ENCODE measurements around the gene AMY2B.
A peak's percentile ranks its signal among the peaks of the same experiment; 100 is the strongest.
"Not testable (repeated sequence)": the region's sequence is repeated elsewhere in the genome, so short reads cannot be mapped to it uniquely, and the experiment has no call there.

AMY2B gene

DNA sequence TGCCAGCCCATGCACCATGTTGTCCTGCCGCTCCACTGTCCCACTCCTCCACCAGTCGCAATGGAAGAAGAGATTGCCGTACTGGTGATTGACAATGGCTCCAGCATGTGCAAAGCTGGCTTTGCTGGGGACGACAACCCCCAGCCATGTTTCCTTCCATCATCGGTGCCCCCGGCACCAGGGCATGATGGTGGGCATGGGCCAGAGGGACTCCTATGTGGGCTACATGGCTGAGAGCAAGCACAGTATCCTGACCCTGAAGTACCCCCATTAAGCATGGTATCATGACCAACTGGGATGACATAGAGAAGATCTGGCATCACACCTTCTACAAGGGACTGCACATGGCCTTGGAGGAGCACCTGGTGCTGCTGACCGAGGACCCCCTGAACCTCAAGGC lies 1.9 kb upstream of the AMY2B start:
- TF ChIP-seq, protein P1, sequence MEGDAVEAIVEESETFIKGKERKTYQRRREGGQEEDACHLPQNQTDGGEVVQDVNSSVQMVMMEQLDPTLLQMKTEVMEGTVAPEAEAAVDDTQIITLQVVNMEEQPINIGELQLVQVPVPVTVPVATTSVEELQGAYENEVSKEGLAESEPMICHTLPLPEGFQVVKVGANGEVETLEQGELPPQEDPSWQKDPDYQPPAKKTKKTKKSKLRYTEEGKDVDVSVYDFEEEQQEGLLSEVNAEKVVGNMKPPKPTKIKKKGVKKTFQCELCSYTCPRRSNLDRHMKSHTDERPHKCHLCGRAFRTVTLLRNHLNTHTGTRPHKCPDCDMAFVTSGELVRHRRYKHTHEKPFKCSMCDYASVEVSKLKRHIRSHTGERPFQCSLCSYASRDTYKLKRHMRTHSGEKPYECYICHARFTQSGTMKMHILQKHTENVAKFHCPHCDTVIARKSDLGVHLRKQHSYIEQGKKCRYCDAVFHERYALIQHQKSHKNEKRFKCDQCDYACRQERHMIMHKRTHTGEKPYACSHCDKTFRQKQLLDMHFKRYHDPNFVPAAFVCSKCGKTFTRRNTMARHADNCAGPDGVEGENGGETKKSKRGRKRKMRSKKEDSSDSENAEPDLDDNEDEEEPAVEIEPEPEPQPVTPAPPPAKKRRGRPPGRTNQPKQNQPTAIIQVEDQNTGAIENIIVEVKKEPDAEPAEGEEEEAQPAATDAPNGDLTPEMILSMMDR (IDR thresholded peaks at IDR 0.05; ENCODE audit: insufficient read depth, low read depth, low read length, missing control alignments), result no peak
- no peak overlapping the region for H3K4me3 ChIP-seq (ENCODE audit: low read depth, low read length)
- DNase-seq (ENCODE audit: low read depth), result no peak

DNA sequence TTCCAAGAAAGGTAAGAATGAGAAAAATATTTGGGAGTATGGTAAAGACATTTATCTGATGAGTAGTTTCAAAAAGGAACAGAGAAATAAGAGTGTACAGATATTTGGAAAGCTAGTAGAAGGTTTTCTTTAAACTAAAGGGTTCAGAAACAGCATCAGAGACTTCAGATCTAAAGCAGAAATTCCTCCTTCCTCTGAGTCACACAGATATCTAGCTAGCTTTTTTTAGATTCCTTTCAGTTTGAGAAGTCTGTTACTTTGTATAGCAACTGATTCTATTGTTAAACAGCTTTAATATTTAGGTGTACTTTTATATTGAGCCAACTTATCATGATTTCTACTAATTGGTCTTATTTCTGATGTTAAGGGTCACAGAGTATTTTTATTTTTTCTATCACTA lies 4.7 kb downstream of the AMY2B start:
- peak; percentile 3 for DNase-seq (ENCODE audit: low read depth)
- TF ChIP-seq, protein P1 (IDR thresholded peaks at IDR 0.05; ENCODE audit: insufficient read depth, low read depth, low read length, missing control alignments), result no peak
- H3K4me3 ChIP-seq (ENCODE audit: low read depth, low read length), result no peak overlapping the region

DNA sequence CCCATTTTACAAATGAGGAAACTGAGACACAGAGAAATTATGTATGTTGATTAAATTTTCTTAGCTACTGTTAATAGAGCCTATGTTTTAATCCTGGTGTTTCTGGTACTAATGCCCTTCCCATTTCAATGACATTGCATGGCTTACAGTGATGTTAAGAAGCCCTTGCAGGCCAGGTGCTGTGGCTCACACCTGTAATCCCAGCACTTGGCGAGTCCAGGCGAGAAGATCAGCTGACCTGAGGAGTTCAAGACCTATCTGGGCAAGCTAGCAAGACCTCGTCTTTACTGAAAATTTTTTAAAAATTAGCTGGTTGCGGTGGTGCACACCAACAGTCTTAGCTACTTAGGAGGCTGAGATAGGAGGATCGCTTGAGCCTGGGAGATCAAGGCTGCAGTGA lies 5.4 kb downstream of the AMY2B start:
- not testable (repeated sequence) for H3K4me3 ChIP-seq (ENCODE audit: low read depth, low read length); DNase-seq (ENCODE audit: low read depth)

DNA sequence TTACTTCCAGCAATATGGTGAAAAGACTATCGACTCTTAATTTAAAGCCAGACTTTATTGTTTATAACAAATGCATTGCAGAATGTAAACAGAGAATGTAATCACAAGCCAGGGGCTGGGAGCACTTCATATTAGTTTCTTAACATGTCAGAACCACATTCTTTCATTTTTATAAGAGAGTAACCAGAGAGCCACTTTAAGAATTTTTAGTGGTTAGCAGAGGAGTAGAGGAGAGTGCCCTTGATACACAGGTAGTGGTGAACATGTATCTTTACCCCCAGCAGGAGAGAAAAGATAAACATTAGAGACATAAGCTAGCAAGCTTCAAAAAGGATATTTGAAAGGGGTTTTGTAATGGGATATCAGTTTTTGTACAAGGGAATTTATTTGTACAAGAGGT lies 11.1 kb downstream of the AMY2B start:
- H3K4me3 ChIP-seq (ENCODE audit: low read depth, low read length), result no peak overlapping the region
- DNase-seq (ENCODE audit: low read depth), result no peak
- TF ChIP-seq, protein P1 (IDR thresholded peaks at IDR 0.05; ENCODE audit: insufficient read depth, low read depth, low read length, missing control alignments), result no peak

DNA sequence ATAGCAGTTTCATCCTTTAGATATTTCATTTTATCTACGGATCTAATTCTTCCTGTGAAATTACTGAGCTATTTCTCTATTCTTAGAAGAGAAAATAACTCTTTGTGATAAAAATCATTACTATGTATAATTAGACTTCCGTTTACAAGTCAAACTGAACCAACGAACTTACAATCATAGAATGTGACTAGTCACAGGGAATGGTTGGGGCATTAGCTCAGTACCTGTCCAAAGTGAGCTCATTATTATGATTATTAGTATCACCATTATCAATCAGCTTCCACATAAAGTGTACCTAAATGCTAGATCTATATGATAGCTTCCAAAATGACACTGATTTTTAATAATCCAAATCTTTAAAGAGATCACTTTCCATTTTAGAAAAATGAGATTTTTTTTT lies 12.5 kb downstream of the AMY2B start:
- DNase-seq (ENCODE audit: low read depth), result no peak
- no peak overlapping the region for H3K4me3 ChIP-seq (ENCODE audit: low read depth, low read length)
- TF ChIP-seq, protein P1 (IDR thresholded peaks at IDR 0.05; ENCODE audit: insufficient read depth, low read depth, low read length, missing control alignments), result no peak

DNA sequence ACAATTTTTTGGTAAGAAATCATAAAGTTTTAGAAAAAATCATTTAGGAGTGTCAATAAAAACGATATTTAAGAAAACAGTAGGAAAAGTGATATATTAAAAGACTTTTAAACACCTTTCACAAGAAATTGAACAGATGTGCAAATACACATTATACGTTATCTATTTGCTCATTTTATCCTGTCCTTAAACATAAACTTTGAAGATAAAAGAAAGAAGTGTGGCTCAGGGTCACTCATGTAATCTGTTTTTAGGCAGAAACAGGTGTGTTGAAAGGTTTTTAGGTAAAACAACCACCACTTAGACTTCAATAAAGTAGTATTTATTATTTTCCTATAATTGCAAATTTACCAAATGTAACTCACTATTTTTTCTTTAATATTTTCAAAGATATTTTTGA lies 13.1 kb downstream of the AMY2B start:
- no peak for DNase-seq (ENCODE audit: low read depth)
- TF ChIP-seq, protein P1 (IDR thresholded peaks at IDR 0.05; ENCODE audit: insufficient read depth, low read depth, low read length, missing control alignments), result no peak
- H3K4me3 ChIP-seq (ENCODE audit: low read depth, low read length), result no peak overlapping the region

DNA sequence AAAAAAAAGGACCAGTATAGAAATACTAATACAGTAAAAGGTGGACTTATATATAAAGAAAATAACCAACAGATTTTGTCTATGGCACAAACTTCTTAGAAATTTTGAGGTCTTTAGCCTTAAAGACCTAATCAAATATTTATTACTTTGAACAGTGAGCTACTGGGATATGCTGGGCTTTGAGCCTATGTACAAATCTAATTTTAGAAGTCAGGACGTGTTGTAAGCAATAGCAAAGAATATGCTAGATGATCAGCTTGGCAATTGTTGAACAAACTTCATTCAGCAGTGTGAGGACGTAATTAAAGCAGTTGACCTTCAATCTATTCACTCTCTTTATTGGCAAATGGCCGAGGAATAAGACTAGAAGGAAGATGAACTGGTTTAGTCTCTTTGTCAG lies 31.4 kb downstream of the AMY2B start:
- not testable (repeated sequence) for DNase-seq (ENCODE audit: low read depth)

DNA sequence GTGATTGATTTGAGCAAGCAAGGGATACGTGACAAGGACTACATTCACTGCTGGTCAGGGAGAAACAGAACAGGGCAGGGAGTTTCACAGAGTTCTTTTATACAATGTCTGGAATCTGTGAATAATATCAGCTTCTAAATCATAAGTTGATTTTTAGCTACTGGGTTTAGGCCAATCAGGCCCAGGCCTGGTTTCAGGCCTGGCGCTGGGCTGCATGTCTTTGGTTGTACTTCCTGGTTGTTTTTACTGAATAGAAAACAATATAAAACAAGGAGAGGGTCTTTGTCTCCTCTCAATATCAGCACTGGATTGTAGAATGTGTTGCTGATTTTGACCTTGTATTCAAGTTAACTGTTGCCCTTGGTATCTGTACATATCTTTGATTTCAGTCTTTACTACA lies 45.0 kb downstream of the AMY2B start:
- DNase-seq (ENCODE audit: low read depth), result no peak
- H3K4me3 ChIP-seq (ENCODE audit: low read depth, low read length), result no peak overlapping the region
- TF ChIP-seq, protein P1 (IDR thresholded peaks at IDR 0.05; ENCODE audit: insufficient read depth, low read depth, low read length, missing control alignments), result no peak

More for the DNA sequence above, 31.4 kb downstream of the AMY2B start:
- not testable (repeated sequence) for H3K4me3 ChIP-seq (ENCODE audit: low read depth, low read length)

DNA sequence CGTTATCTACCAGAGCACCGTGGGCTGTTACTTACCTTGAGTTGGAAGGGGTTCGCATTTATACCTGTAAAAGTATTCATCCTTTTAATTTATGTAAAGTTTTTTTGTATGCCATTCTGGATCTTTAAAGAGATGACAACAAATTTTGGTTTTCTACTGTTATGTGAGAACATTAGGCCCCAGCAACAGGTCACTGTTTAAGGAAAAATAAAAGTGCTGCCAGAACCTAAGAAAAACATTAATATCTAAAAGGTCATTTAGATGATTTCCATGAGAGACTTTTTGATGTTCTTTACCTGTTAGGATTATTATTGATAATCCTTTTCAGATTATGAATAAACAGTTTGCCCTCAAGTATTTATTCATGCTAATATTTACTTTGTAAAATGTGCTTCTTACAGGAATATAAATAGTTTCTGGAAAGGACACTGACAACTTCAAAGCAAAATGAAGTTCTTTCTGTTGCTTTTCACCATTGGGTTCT lies 45.6 kb downstream of the AMY2B start, which contains the start of gene AMY2A:
TSS of gene AMY2A (plus strand) at position 434 of the 484 bp plus-strand sequence. CDS start at position 448, 14 bp downstream.
- H3K4me3 ChIP-seq (ENCODE audit: low read depth, low read length); DNase-seq (ENCODE audit: low read depth): not testable (repeated sequence)

DNA sequence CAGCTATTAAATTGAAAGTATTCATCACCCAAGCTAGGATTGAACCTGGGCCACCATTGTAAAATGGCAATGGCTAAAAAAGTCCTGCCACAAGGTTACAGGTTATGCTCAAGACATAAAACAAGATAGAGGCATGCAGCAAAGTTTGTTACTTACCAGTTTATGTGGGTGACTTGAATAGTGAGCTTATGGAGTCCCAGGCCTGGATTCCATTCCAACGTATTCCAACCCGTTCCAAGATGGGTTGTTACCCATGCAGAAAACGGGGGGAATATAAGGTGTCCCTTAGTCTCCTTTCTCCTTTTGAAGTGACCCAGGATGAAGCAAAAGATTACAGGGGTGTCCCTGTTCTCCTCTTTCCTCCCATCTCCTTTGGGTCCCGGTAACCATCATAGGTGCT lies 56.0 kb downstream of the AMY2B start:
- DNase-seq (ENCODE audit: low read depth); H3K4me3 ChIP-seq (ENCODE audit: low read depth, low read length): not testable (repeated sequence)

Measured in GM12865 (cell line).